Measurements from ENCODE around the gene PTCHD4.

PTCHD4 gene

DNA sequence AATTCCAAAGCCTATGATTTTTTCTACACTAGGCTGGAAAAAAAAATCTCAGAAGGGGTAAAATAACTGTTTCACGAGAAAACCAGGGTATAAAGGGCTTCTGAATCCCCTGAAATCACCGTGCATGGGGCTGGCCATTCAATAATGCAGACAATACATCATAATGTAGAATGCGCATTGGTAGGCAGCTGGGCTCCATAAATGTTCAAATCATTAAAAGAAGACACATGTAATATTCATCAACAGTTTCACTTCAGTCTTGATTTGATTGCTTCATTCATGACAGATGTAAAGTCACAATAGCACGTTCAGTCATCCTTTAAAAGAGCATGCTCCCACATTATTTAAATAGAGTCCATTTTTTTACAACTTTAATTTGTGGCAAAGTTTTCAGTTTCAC is 20.5 kb downstream of the PTCHD4 start:
- TF ChIP-seq EZH2 (IDR thresholded peaks at IDR 0.05) (no peak), FOXP2 (optimal IDR thresholded peaks at IDR 0.05; ENCODE audit: control extremely low read depth, extremely low read length, insufficient read depth) (no peak), POLR2AphosphoS5 (IDR thresholded peaks at IDR 0.05; ENCODE audit: borderline replicate concordance, low read depth, low read length) (no peak)
- Histone ChIP-seq H3K9ac (ENCODE audit: insufficient read length) (no peak overlapping the region), H3K4me3 (no peak overlapping the region), H3K27ac (no peak overlapping the region), H3K9me3 (ENCODE audit: low read depth, low read length) (0 out of 2 replicates have a peak, but pooled peaks cover 2% of the 10 kb centered on the region), H3K36me3 (ENCODE audit: insufficient read depth, low read length) (no peaks in the 10 kb centered on the region)
- DNase-seq (ENCODE audit: low read depth, low spot score) = no peak

GRCh38 chr6:48087448-48087847 is 23.5 kb downstream of the PTCHD4 start:
- H3K36me3 ChIP-seq (ENCODE audit: insufficient read depth, low read length) = no peaks in the 10 kb centered on the region
- H3K9ac ChIP-seq (ENCODE audit: insufficient read length) = no peak overlapping the region
- H3K4me3 ChIP-seq = no peak overlapping the region
- no peak overlapping the region for H3K27ac ChIP-seq
- TF ChIP-seq POLR2AphosphoS5 (IDR thresholded peaks at IDR 0.05; ENCODE audit: borderline replicate concordance, low read depth, low read length) (no peak), EZH2 (IDR thresholded peaks at IDR 0.05) (no peak), FOXP2 (optimal IDR thresholded peaks at IDR 0.05; ENCODE audit: control extremely low read depth, extremely low read length, insufficient read depth) (no peak)
- 0 out of 2 replicates have a peak, but pooled peaks cover 2% of the 10 kb centered on the region for H3K9me3 ChIP-seq (ENCODE audit: low read depth, low read length)
- DNase-seq (ENCODE audit: low read depth, low spot score) = peak; percentile 59

- TF ChIP-seq POLR2AphosphoS5 (IDR thresholded peaks at IDR 0.05; ENCODE audit: borderline replicate concordance, low read depth, low read length) = no peak
- TF ChIP-seq EZH2 (IDR thresholded peaks at IDR 0.05) = no peak
- TF ChIP-seq FOXP2 (optimal IDR thresholded peaks at IDR 0.05; ENCODE audit: control extremely low read depth, extremely low read length, insufficient read depth) = no peak
- DNase-seq (ENCODE audit: low read depth, low spot score) = no peak
- Histone ChIP-seq H3K36me3 (ENCODE audit: insufficient read depth, low read length) (no peaks in the 10 kb centered on the region), H3K27ac (no peak overlapping the region), H3K4me3 (no peak overlapping the region), H3K9ac (ENCODE audit: insufficient read length) (no peak overlapping the region), H3K9me3 (ENCODE audit: low read depth, low read length) (0 out of 2 replicates have a peak, but pooled peaks cover 2% of the 10 kb centered on the region)
Observed at GRCh38 chr6:48086187-48086586, 24.8 kb downstream of the PTCHD4 start.

- Histone ChIP-seq H3K36me3 (ENCODE audit: insufficient read depth, low read length) (no peaks in the 10 kb centered on the region), H3K9ac (ENCODE audit: insufficient read length) (no peak overlapping the region), H3K4me3 (no peak overlapping the region), H3K9me3 (ENCODE audit: low read depth, low read length) (0 out of 2 replicates have a peak, but pooled peaks cover 2% of the 10 kb centered on the region), H3K27ac (no peak overlapping the region)
- no peak for TF ChIP-seq FOXP2 (optimal IDR thresholded peaks at IDR 0.05; ENCODE audit: control extremely low read depth, extremely low read length, insufficient read depth)
- TF ChIP-seq EZH2 (IDR thresholded peaks at IDR 0.05) = no peak
- no peak for TF ChIP-seq POLR2AphosphoS5 (IDR thresholded peaks at IDR 0.05; ENCODE audit: borderline replicate concordance, low read depth, low read length)
- no peak for DNase-seq (ENCODE audit: low read depth, low spot score)
Observed at GRCh38 chr6:48085131-48085741, 25.8 kb downstream of the PTCHD4 start.

DNA sequence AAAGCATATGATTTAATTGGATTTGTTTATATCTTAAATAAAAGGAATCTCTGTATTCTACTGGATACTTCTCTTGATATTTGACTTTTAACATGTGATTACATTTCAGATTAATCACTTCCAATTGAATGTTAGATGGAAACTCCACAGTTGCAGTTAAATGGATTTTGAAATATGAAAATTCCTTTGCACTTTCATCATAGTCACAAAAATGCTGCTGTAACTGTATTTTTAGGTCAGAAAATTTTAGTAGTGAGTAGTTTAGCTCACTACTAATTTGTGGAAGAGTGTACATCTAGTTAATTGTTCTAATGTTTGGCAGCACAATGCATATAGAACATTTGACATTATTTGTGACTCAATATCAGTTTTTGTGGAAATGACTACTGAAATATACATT is 26.8 kb downstream of the PTCHD4 start:
- H3K4me3 ChIP-seq = no peak overlapping the region
- no peaks in the 10 kb centered on the region for H3K36me3 ChIP-seq (ENCODE audit: insufficient read depth, low read length)
- H3K27ac ChIP-seq = no peak overlapping the region
- H3K9ac ChIP-seq (ENCODE audit: insufficient read length) = no peak overlapping the region
- TF ChIP-seq EZH2 (IDR thresholded peaks at IDR 0.05) = no peak
- no peak for TF ChIP-seq POLR2AphosphoS5 (IDR thresholded peaks at IDR 0.05; ENCODE audit: borderline replicate concordance, low read depth, low read length)
- no peak for TF ChIP-seq FOXP2 (optimal IDR thresholded peaks at IDR 0.05; ENCODE audit: control extremely low read depth, extremely low read length, insufficient read depth)
- no peak for DNase-seq (ENCODE audit: low read depth, low spot score)
- 0 out of 2 replicates have a peak, but pooled peaks cover 2% of the 10 kb centered on the region for H3K9me3 ChIP-seq (ENCODE audit: low read depth, low read length)

GRCh38 chr6:48080227-48081009 is 30.6 kb downstream of the PTCHD4 start:
- H3K4me3 ChIP-seq = no peak overlapping the region
- H3K9me3 ChIP-seq (ENCODE audit: low read depth, low read length) = no peaks in the 10 kb centered on the region
- no peak for TF ChIP-seq FOXP2 (optimal IDR thresholded peaks at IDR 0.05; ENCODE audit: control extremely low read depth, extremely low read length, insufficient read depth)
- TF ChIP-seq POLR2AphosphoS5 (IDR thresholded peaks at IDR 0.05; ENCODE audit: borderline replicate concordance, low read depth, low read length) = no peak; the same call in 1 of the 2 replicates
- no peak for TF ChIP-seq EZH2 (IDR thresholded peaks at IDR 0.05)

GRCh38 chr6:48078120-48078519 is 32.9 kb downstream of the PTCHD4 start:
- DNase-seq (ENCODE audit: low read depth, low spot score) = no peak
- H3K9me3 ChIP-seq (ENCODE audit: low read depth, low read length) = no peaks in the 10 kb centered on the region
- H3K27ac ChIP-seq = no peak overlapping the region
- H3K4me3 ChIP-seq = no peak overlapping the region
- H3K9ac ChIP-seq (ENCODE audit: insufficient read length) = no peak overlapping the region
- no peak for TF ChIP-seq EZH2 (IDR thresholded peaks at IDR 0.05)
- no peak for TF ChIP-seq POLR2AphosphoS5 (IDR thresholded peaks at IDR 0.05; ENCODE audit: borderline replicate concordance, low read depth, low read length)
- no peak for TF ChIP-seq FOXP2 (optimal IDR thresholded peaks at IDR 0.05; ENCODE audit: control extremely low read depth, extremely low read length, insufficient read depth)
- H3K36me3 ChIP-seq (ENCODE audit: insufficient read depth, low read length) = no peaks in the 10 kb centered on the region

More at GRCh38 chr6:48080227-48081009, 30.6 kb downstream of the PTCHD4 start:
- no peak overlapping the region for H3K27ac ChIP-seq
- peak; percentile 47 for DNase-seq (ENCODE audit: low read depth, low spot score)
- H3K36me3 ChIP-seq (ENCODE audit: insufficient read depth, low read length) = no peaks in the 10 kb centered on the region
- no peak overlapping the region for H3K9ac ChIP-seq (ENCODE audit: insufficient read length)

GRCh38 chr6:48075181-48075580 is 35.8 kb downstream of the PTCHD4 start:
- H3K4me3 ChIP-seq = no peak overlapping the region
- no peak overlapping the region for H3K27ac ChIP-seq
- H3K36me3 ChIP-seq (ENCODE audit: insufficient read depth, low read length) = no peaks in the 10 kb centered on the region
- TF ChIP-seq FOXP2 (optimal IDR thresholded peaks at IDR 0.05; ENCODE audit: control extremely low read depth, extremely low read length, insufficient read depth) (no peak), POLR2AphosphoS5 (IDR thresholded peaks at IDR 0.05; ENCODE audit: borderline replicate concordance, low read depth, low read length) (no peak), EZH2 (IDR thresholded peaks at IDR 0.05) (no peak)
- H3K9ac ChIP-seq (ENCODE audit: insufficient read length) = no peak overlapping the region
- no peaks in the 10 kb centered on the region for H3K9me3 ChIP-seq (ENCODE audit: low read depth, low read length)
- DNase-seq (ENCODE audit: low read depth, low spot score) = no peak
